ENCODE data around the gene CENPP.

GRCh38 chr9:92384375-92384774, 58.6 kb downstream of the CENPP start:
- TF ChIP-seq EZH2 (IDR thresholded peaks at IDR 0.05) = no peak
- no peak for TF ChIP-seq POLR2AphosphoS5 (IDR thresholded peaks at IDR 0.05; ENCODE audit: borderline replicate concordance, low read depth, low read length)
- no peak for TF ChIP-seq FOXP2 (optimal IDR thresholded peaks at IDR 0.05; ENCODE audit: control extremely low read depth, extremely low read length, insufficient read depth)

All from SK-N-MC (cell line).